Neural cell (in vitro differentiated cells): ENCODE measurements around the gene BEND7.

ENCODE experiments used
- EP300 ChIP-seq: fragments of 450-650 bp; conservative IDR thresholded peaks from 2 replicates; pipeline ENCODE4 v1.6.1; 2014; ENCODE audit warnings: antibody characterized with exemption, mild to moderate bottlenecking, moderate library complexity; ENCODE audit not compliant: poor library complexity, severe bottlenecking
- EZH2 ChIP-seq: fragments of 200-600, 300-800 bp; shearing (Covaris generic), sonication (generic); IDR thresholded peaks from 2 replicates; pipeline ENCODE4 v1.6.1; 2014; ENCODE audit warnings: antibody characterized with exemption, low read length, borderline replicate concordance, mild to moderate bottlenecking; ENCODE audit not compliant: insufficient read depth, poor library complexity, severe bottlenecking
- MXI1 ChIP-seq: fragments of 450-650 bp; conservative IDR thresholded peaks from 2 replicates; pipeline ENCODE4 v1.6.1; 2014; ENCODE audit warnings: antibody characterized with exemption, mild to moderate bottlenecking; ENCODE audit not compliant: poor library complexity, severe bottlenecking
- POLR2AphosphoS5 ChIP-seq: IDR thresholded peaks from 2 replicates; pipeline ENCODE4 v1.6.1; 2012
- RAD21 ChIP-seq: fragments of 450-650 bp; conservative IDR thresholded peaks from 2 replicates; pipeline ENCODE4 v1.6.1; 2014; ENCODE audit warnings: antibody characterized with exemption, mild to moderate bottlenecking, moderate library complexity
- SMC3 ChIP-seq: fragments of 450-650 bp; conservative IDR thresholded peaks from 2 replicates; pipeline ENCODE4 v1.6.1; 2014; ENCODE audit warnings: antibody characterized with exemption, mild to moderate bottlenecking, moderate library complexity; ENCODE audit not compliant: poor library complexity
- TAF1 ChIP-seq: IDR thresholded peaks from 2 replicates; pipeline ENCODE4 v1.6.1; 2012; ENCODE audit warnings: low read depth
- TF ChIP-seq, protein P1 (sequence below): fragments of 450-650 bp; IDR thresholded peaks from 2 replicates; pipeline ENCODE4 v1.5.1; 2014; ENCODE audit warnings: antibody characterized with exemption, mild to moderate bottlenecking, moderate library complexity; ENCODE audit not compliant: poor library complexity, severe bottlenecking
- TF ChIP-seq, protein P2 (sequence below): IDR thresholded peaks from 2 replicates; pipeline ENCODE4 v1.6.1; 2012; ENCODE audit warnings: borderline replicate concordance

DNA sequence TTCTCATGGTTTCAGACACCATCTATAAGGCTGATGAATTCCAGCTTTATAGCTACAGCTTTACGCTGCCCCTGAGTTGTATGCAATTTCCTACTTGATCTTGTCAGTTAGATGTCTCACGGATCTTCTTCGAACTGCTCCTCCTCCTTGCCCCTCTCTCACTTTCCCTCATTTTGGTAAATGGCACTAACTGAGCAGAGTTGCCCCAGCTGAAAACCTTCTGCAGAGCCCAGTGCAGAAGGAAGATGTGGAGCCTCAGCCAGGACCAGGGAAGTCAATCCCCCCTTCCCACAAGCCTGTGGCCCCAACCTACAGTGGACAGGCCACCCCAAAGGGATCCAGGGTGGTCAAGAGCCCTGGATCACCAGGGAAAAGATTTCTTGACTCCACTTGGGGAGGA, 131.8 kb downstream of the BEND7 start:
- TF ChIP-seq, protein P1, sequence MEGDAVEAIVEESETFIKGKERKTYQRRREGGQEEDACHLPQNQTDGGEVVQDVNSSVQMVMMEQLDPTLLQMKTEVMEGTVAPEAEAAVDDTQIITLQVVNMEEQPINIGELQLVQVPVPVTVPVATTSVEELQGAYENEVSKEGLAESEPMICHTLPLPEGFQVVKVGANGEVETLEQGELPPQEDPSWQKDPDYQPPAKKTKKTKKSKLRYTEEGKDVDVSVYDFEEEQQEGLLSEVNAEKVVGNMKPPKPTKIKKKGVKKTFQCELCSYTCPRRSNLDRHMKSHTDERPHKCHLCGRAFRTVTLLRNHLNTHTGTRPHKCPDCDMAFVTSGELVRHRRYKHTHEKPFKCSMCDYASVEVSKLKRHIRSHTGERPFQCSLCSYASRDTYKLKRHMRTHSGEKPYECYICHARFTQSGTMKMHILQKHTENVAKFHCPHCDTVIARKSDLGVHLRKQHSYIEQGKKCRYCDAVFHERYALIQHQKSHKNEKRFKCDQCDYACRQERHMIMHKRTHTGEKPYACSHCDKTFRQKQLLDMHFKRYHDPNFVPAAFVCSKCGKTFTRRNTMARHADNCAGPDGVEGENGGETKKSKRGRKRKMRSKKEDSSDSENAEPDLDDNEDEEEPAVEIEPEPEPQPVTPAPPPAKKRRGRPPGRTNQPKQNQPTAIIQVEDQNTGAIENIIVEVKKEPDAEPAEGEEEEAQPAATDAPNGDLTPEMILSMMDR: no peak
- TF ChIP-seq EP300 (no peak), EZH2 (no peak), RAD21 (no peak), TAF1 (no peak), POLR2AphosphoS5 (no peak), MXI1 (no peak), SMC3 (no peak)
- TF ChIP-seq, protein P2, sequence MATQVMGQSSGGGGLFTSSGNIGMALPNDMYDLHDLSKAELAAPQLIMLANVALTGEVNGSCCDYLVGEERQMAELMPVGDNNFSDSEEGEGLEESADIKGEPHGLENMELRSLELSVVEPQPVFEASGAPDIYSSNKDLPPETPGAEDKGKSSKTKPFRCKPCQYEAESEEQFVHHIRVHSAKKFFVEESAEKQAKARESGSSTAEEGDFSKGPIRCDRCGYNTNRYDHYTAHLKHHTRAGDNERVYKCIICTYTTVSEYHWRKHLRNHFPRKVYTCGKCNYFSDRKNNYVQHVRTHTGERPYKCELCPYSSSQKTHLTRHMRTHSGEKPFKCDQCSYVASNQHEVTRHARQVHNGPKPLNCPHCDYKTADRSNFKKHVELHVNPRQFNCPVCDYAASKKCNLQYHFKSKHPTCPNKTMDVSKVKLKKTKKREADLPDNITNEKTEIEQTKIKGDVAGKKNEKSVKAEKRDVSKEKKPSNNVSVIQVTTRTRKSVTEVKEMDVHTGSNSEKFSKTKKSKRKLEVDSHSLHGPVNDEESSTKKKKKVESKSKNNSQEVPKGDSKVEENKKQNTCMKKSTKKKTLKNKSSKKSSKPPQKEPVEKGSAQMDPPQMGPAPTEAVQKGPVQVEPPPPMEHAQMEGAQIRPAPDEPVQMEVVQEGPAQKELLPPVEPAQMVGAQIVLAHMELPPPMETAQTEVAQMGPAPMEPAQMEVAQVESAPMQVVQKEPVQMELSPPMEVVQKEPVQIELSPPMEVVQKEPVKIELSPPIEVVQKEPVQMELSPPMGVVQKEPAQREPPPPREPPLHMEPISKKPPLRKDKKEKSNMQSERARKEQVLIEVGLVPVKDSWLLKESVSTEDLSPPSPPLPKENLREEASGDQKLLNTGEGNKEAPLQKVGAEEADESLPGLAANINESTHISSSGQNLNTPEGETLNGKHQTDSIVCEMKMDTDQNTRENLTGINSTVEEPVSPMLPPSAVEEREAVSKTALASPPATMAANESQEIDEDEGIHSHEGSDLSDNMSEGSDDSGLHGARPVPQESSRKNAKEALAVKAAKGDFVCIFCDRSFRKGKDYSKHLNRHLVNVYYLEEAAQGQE: no peak
